GM10248 (cell line): ENCODE measurements around the gene DRC1.
A peak's percentile ranks its signal among the peaks of the same experiment; 100 is the strongest.

Experiments used
- CTCF ChIA-PET: fragments of 300-600 bp; sonication (Branson Sonifier 250); formaldehyde crosslinking; extraction: SDS; loops from one replicate; lab custom pipeline; 2021; ENCODE audit warnings: antibody characterized with exemption; lab: Yijun Ruan, JAX
- POLR2A ChIA-PET: fragments of 350-650 bp; sonication (Branson Sonifier 250); formaldehyde crosslinking; extraction: SDS; loops from one replicate; lab custom pipeline; 2020; ENCODE audit warnings: antibody characterized with exemption; lab: Yijun Ruan, JAX
- DNase-seq: peaks from one replicate; pipeline ENCODE4 v3.0.0; 2012; ENCODE audit errors: extremely low spot score
- TF ChIP-seq, protein P1 (sequence below): IDR thresholded peaks from 2 replicates; pipeline ENCODE4 v1.5.1; 2012; ENCODE audit warnings: mild to moderate bottlenecking, low read depth; ENCODE audit errors: extremely low read depth, missing control alignments, control extremely low read depth

Gene DRC1

GRCh38 chr2:26462100-26462499 lies 60.4 kb downstream of the DRC1 start:
- CTCF ChIA-PET: no interaction called here
- DNase-seq: no peak
- TF ChIP-seq, protein P1, sequence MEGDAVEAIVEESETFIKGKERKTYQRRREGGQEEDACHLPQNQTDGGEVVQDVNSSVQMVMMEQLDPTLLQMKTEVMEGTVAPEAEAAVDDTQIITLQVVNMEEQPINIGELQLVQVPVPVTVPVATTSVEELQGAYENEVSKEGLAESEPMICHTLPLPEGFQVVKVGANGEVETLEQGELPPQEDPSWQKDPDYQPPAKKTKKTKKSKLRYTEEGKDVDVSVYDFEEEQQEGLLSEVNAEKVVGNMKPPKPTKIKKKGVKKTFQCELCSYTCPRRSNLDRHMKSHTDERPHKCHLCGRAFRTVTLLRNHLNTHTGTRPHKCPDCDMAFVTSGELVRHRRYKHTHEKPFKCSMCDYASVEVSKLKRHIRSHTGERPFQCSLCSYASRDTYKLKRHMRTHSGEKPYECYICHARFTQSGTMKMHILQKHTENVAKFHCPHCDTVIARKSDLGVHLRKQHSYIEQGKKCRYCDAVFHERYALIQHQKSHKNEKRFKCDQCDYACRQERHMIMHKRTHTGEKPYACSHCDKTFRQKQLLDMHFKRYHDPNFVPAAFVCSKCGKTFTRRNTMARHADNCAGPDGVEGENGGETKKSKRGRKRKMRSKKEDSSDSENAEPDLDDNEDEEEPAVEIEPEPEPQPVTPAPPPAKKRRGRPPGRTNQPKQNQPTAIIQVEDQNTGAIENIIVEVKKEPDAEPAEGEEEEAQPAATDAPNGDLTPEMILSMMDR: no peak
- POLR2A ChIA-PET: no interaction called here

- peak; percentile 44 for DNase-seq
- TF ChIP-seq, protein P1: peak; percentile 36
- ChIA-PET CTCF (no interaction called here), POLR2A (no interaction called here)
Observed at GRCh38 chr2:26462511-26463243, 61.0 kb downstream of the DRC1 start.

GRCh38 chr2:26463244-26464192 lies 61.8 kb downstream of the DRC1 start:
- POLR2A ChIA-PET: no interaction called here
- CTCF ChIA-PET: no interaction called here
- TF ChIP-seq, protein P1: no peak
- DNase-seq: no peak

- TF ChIP-seq, protein P1: no peak
- ChIA-PET CTCF (no interaction called here), POLR2A (no interaction called here)
- no peak for DNase-seq
Observed at GRCh38 chr2:26464390-26465265, 62.9 kb downstream of the DRC1 start.

- ChIA-PET CTCF (interaction anchor here (1.6 kb wide), 1 partner anchor 51 kb away, joined by 3 read pairs; no protein-coding TSS in a partner anchor), POLR2A (no interaction called here)
- TF ChIP-seq, protein P1: no peak
- no peak for DNase-seq
Observed at GRCh38 chr2:26465266-26465925, 63.7 kb downstream of the DRC1 start.

DNA sequence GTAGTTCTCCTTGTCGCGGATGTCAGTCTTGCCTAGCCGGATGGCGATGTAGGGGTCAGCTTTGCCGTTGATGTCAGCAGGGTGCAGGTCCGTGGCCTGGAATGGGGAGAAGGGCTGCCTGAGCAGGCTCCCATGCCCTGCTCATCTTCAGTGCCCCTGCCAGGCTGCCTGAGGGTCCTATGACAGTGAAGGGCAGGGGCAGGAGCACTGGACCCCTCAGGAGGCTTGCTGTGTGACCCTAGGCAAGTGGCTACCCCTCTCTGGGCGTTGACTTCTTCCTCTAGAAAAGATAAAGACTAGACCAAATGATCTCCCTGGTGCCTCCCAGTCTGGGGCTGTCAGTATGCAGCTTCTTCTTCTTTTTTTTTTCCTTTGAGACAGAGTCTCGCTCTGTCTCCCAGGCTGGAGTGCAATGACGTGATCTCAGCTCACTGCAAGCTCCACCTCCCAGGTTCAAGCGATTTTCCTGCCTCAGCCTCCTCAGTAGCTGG lies 64.3 kb downstream of the DRC1 start:
- CTCF ChIA-PET: interaction anchor here (1.6 kb wide), 1 partner anchor 51 kb away, joined by 3 read pairs; no protein-coding TSS in a partner anchor
- POLR2A ChIA-PET: no interaction called here

More for the DNA sequence above, 64.3 kb downstream of the DRC1 start:
- TF ChIP-seq, protein P1: no peak
- no peak for DNase-seq
